ENCODE data around the gene STUM.

- TF ChIP-seq POLR2A (IDR thresholded peaks at IDR 0.05; ENCODE audit: low read depth, low read length) (no peak), POLR2AphosphoS5 (IDR thresholded peaks at IDR 0.05; ENCODE audit: low read depth, low read length) (no peak), SPI1 (IDR thresholded peaks at IDR 0.05; ENCODE audit: low read depth, low read length) (no peak)
Measured at GRCh38 chr1:226632169-226632879, 83.8 kb downstream of the STUM start.

All from GM12891 (cell line).